K562 (cell line): Measurements from ENCODE around the gene CPNE6. TPM values are rescaled to one million over a fixed set of nuclear protein-coding genes. Genes with fewer than 3 reads are reported as not detected.

Source experiments
- AFF1 ChIP-seq, 2 experiments: fragments of 450-650 bp; IDR thresholded peaks; 2 replicates each; pipeline ENCODE4 v1.6.1; 2018; ENCODE audit warnings: mild to moderate bottlenecking in 2 of 2, low read depth in 1 of 2; ENCODE audit not compliant: partially characterized antibody in 2 of 2
- C11orf30 ChIP-seq: fragments of 450-650 bp; IDR thresholded peaks from 2 replicates; pipeline ENCODE4 v1.6.1; 2016; ENCODE audit warnings: low read depth, mild to moderate bottlenecking
- CAMTA2 ChIP-seq: fragments of 250-450 bp; sonication (Bioruptor Pico); conservative IDR thresholded peaks from 2 replicates; pipeline ENCODE4 v1.5.1; 2022
- CCNT2 ChIP-seq: IDR thresholded peaks from 2 replicates; pipeline ENCODE4 v1.6.1; 2011; ENCODE audit warnings: borderline replicate concordance, low read depth, mild to moderate bottlenecking, moderate library complexity, mixed read lengths, low read length; ENCODE audit not compliant: insufficient read length; ENCODE audit errors: extremely low read depth
- COPS2 ChIP-seq: fragments of 450-650 bp; conservative IDR thresholded peaks from 2 replicates; pipeline ENCODE4 v1.6.1; 2016; ENCODE audit warnings: mild to moderate bottlenecking, moderate library complexity
- CXXC5 ChIP-seq: fragments of 250-450 bp; sonication (Bioruptor Pico); IDR thresholded peaks from 2 replicates; pipeline ENCODE4 v1.8.0; 2022; ENCODE audit warnings: inconsistent platforms, mild to moderate bottlenecking, moderate library complexity
- GTF2E2 ChIP-seq: fragments of 200-800 bp; sonication (Bioruptor generic); IDR thresholded peaks from 2 replicates; pipeline ENCODE4 v1.6.1; 2016; ENCODE audit warnings: missing genetic modification characterization, missing compliant biosample characterization
- ILF3 ChIP-seq: fragments of 450-650 bp; IDR thresholded peaks from 2 replicates; pipeline ENCODE4 v1.6.1; 2018; ENCODE audit warnings: antibody characterized with exemption, mild to moderate bottlenecking, moderate library complexity, borderline replicate concordance
- L3MBTL2 ChIP-seq: fragments of 450-650 bp; IDR thresholded peaks from 2 replicates; pipeline ENCODE4 v1.6.1; 2016; ENCODE audit warnings: mild to moderate bottlenecking, moderate library complexity
- NCOA1 ChIP-seq: fragments of 450-650 bp; IDR thresholded peaks from 2 replicates; pipeline ENCODE4 v1.6.1; 2016; ENCODE audit warnings: low read depth
- POLR2AphosphoS2 ChIP-seq: IDR thresholded peaks from 2 replicates; pipeline ENCODE4 v1.6.1; 2012; ENCODE audit warnings: low read length, improper control_type of control experiment
- POLR2B ChIP-seq: fragments of 450-650 bp; IDR thresholded peaks from 2 replicates; pipeline ENCODE4 v1.6.1; 2018; ENCODE audit warnings: low read depth; ENCODE audit not compliant: partially characterized antibody
- RBM22 ChIP-seq: fragments of 200-400 bp; formaldehyde crosslinking; IDR thresholded peaks from 2 replicates; pipeline ENCODE4 v1.6.1; 2018; ENCODE audit warnings: low read length, low read depth; ENCODE audit not compliant: poor library complexity, severe bottlenecking
- RBM34 ChIP-seq: fragments of 200-400 bp; formaldehyde crosslinking; IDR thresholded peaks from 2 replicates; pipeline ENCODE4 v1.6.1; 2018; ENCODE audit warnings: low read length, borderline replicate concordance; ENCODE audit not compliant: insufficient read depth
- SAFB ChIP-seq: fragments of 200-400 bp; formaldehyde crosslinking; IDR thresholded peaks from 2 replicates; pipeline ENCODE4 v1.6.1; 2017; ENCODE audit warnings: low read depth, low read length, borderline replicate concordance
- SETDB1 ChIP-seq: IDR thresholded peaks from one replicate; pipeline ENCODE4 v1.6.1; 2012; ENCODE audit warnings: low read length, control low read depth, inconsistent platforms
- TEAD1 ChIP-seq, 2 experiments: fragments of 450-650 bp in 1 of 2; sonication (generic) in 1 of 2; formaldehyde crosslinking; IDR thresholded peaks; 2 replicates each; pipeline versions ENCODE4 v1.4.0 to v1.8.0; 2020 to 2022; ENCODE audit warnings: mild to moderate bottlenecking in 2 of 2, missing genetic modification reagents in 1 of 2
- TGIF2 ChIP-seq: sonication (generic); formaldehyde crosslinking; IDR thresholded peaks from 2 replicates; pipeline ENCODE4 v1.8.1; 2022; ENCODE audit warnings: mild to moderate bottlenecking, missing genetic modification reagents, moderate library complexity
- XRCC3 ChIP-seq: fragments of 450-650 bp; IDR thresholded peaks from 2 replicates; pipeline ENCODE4 v1.6.1; 2017; ENCODE audit warnings: mild to moderate bottlenecking, moderate library complexity
- ZBTB5 ChIP-seq: fragments of 450-650 bp; IDR thresholded peaks from 2 replicates; pipeline ENCODE4 v1.6.1; 2017; ENCODE audit warnings: antibody characterized with exemption
- ZEB2 ChIP-seq: fragments of 450-650 bp; IDR thresholded peaks from 2 replicates; pipeline ENCODE4 v1.6.1; 2016
- ZNF140 ChIP-seq: fragments of 250-450 bp; sonication (Bioruptor Pico); IDR thresholded peaks from 2 replicates; pipeline ENCODE4 v1.8.0; 2021; ENCODE audit warnings: moderate library complexity, mild to moderate bottlenecking, inconsistent platforms
- ZNF311 ChIP-seq: fragments of 250-450 bp; sonication (Bioruptor Pico); IDR thresholded peaks from 2 replicates; pipeline ENCODE4 v1.4.0; 2020; ENCODE audit warnings: mild to moderate bottlenecking, moderate library complexity
- ZZZ3 ChIP-seq: fragments of 450-650 bp; IDR thresholded peaks from 2 replicates; pipeline ENCODE4 v1.6.1; 2016; ENCODE audit warnings: antibody characterized with exemption, mild to moderate bottlenecking, moderate library complexity
- polyA plus RNA-seq, 8 experiments: library from polyadenylated mRNA; depleted of rRNA in 4 of 8; stranded (reverse) in 5 of 8; unstranded in 3 of 8; fragments of >200 nt; fragmentation: Nextera tagmentation in 2 of 8; fragmentation: Illumina TruSeq in 1 of 8; extraction: Ambion mirVana in 2 of 8; extraction: Trizol in 1 of 8; gene quantifications; 2 replicates each; pipeline versions ENCODE4 v1.2.1 to v1.2.3, GENCODE V29; 2011 to 2014; ENCODE audit warnings: inconsistent platforms in 1 of 8, missing spikeins in 1 of 8
- total RNA-seq, 7 experiments: library from RNA; depleted of rRNA in 6 of 7; stranded (reverse); fragments of >200 nt in 6 of 7; fragmentation: Illumina TruSeq in 2 of 7; extraction: Trizol in 2 of 7; gene quantifications; 2 replicates each; pipeline versions ENCODE4 v1.2.1 to v1.2.3, GENCODE V29; 2011 to 2021; ENCODE audit warnings: low replicate concordance in 1 of 7

The CPNE6 gene
- total and polyA plus RNA-seq, 9 of the 15 experiments (the other 6 are each of a cell fraction or from before 2014, with no cell fraction given), result not detected

- no peak for TF ChIP-seq CAMTA2 (CRISPR knock-in tag)
- no peak for TF ChIP-seq ZZZ3
- TF ChIP-seq SAFB, result peak; percentile 88
- 0 out of 4 replicates have a peak, but pooled peaks of 1 of the 2 experiments have one; percentile 13 for TF ChIP-seq TEAD1 (CRISPR knock-in tag; IDR thresholded peaks at IDR 0.05)
- TF ChIP-seq AFF1 (IDR thresholded peaks at IDR 0.05; ENCODE audit: low read depth in 1 of 2, partially characterized antibody in 2 of 2), result no peak
- no peak for TF ChIP-seq XRCC3
- peak; percentile 40 for TF ChIP-seq CCNT2
- TF ChIP-seq GTF2E2, result no peak
- TF ChIP-seq RBM22, result no peak
- no peak for TF ChIP-seq SETDB1
- no peak for TF ChIP-seq ZNF140 (CRISPR knock-in tag)
- TF ChIP-seq L3MBTL2, result peak; percentile 61
- TF ChIP-seq ILF3, result no peak
- TF ChIP-seq CXXC5 (CRISPR knock-in tag), result peak; percentile 20
- no peak for TF ChIP-seq RBM34
- TF ChIP-seq C11orf30, result no peak
- TF ChIP-seq TGIF2 (CRISPR knock-in tag), result no peak
- no peak for TF ChIP-seq NCOA1
- no peak for TF ChIP-seq ZEB2
- no peak for TF ChIP-seq COPS2
- no peak for TF ChIP-seq POLR2AphosphoS2
- TF ChIP-seq ZNF311, result no peak
- no peak for TF ChIP-seq ZBTB5
- no peak for TF ChIP-seq POLR2B
These were observed 19.3 kb upstream of the CPNE6 start, which contains the start of gene CARMIL3 (continued) for GRCh38 chr14:24051789-24052655.
